MM.1S (cell line): Measurements from ENCODE around the gene MYO1E.

ENCODE experiments used
- DNase-seq: peaks from one replicate; pipeline ENCODE4 v3.0.0-alpha.2; 2015
- H2AFZ ChIP-seq: fragments of 300-600 bp; sonication (generic); 2 replicates; pipeline ENCODE4 v1.6.0; 2016; ENCODE audit warnings: antibody characterized with exemption, low read length
- H3F3A ChIP-seq: fragments of 300-600 bp; sonication (generic); 2 replicates; pipeline ENCODE4 v1.6.1; 2016; ENCODE audit warnings: mild to moderate bottlenecking, antibody characterized with exemption, low read length, moderate library complexity, mixed read lengths; ENCODE audit not compliant: insufficient read depth
- H3K27ac ChIP-seq: fragments of 300-600 bp; sonication (generic); 2 replicates; pipeline ENCODE4 v1.5.1; 2016; ENCODE audit warnings: mild to moderate bottlenecking, low read length
- H3K27me3 ChIP-seq: fragments of 300-600 bp; sonication (generic); replicated peaks from 2 replicates; pipeline ENCODE4 v1.6.0; 2016; ENCODE audit warnings: low read length; ENCODE audit not compliant: insufficient read depth
- H3K36me3 ChIP-seq: fragments of 300-600 bp; sonication (generic); replicated peaks from 2 replicates; pipeline ENCODE4 v1.6.1; 2016; ENCODE audit warnings: mild to moderate bottlenecking, low read length, mixed read lengths; ENCODE audit not compliant: insufficient read depth
- H3K4me1 ChIP-seq: fragments of 300-600 bp; sonication (generic); 2 replicates; pipeline ENCODE4 v1.6.1; 2016; ENCODE audit warnings: low read length, mixed read lengths
- H3K4me2 ChIP-seq: fragments of 300-600 bp; sonication (generic); 2 replicates; pipeline ENCODE4 v1.6.0; 2016; ENCODE audit warnings: low read depth, low read length
- H3K4me3 ChIP-seq: fragments of 300-600 bp; sonication (generic); 2 replicates; pipeline ENCODE4 v1.5.1; 2016; ENCODE audit warnings: low read length, mixed read lengths
- H3K79me2 ChIP-seq: fragments of 300-600 bp; sonication (generic); 2 replicates; pipeline ENCODE4 v1.6.1; 2016; ENCODE audit warnings: mixed run types, low read length, mixed read lengths
- H3K9ac ChIP-seq: fragments of 300-600 bp; sonication (generic); 2 replicates; pipeline ENCODE4 v1.6.1; 2016; ENCODE audit warnings: low read length, mixed read lengths
- H3K9me2 ChIP-seq: fragments of 300-600 bp; sonication (generic); replicated peaks from 2 replicates; pipeline ENCODE4 v1.6.1; 2016; ENCODE audit warnings: mild to moderate bottlenecking, low read length, mixed read lengths; ENCODE audit not compliant: insufficient read depth
- H3K9me3 ChIP-seq: fragments of 300-600 bp; sonication (generic); replicated peaks from 2 replicates; pipeline ENCODE4 v1.6.1; 2016; ENCODE audit warnings: mild to moderate bottlenecking, low read length, mixed read lengths; ENCODE audit not compliant: insufficient read depth
- H4K20me1 ChIP-seq: fragments of 300-600 bp; sonication (generic); 2 replicates; pipeline ENCODE4 v1.6.1; 2016; ENCODE audit warnings: mild to moderate bottlenecking, low read length, moderate library complexity, mixed read lengths; ENCODE audit not compliant: insufficient read depth
- EZH2 ChIP-seq: fragments of 300-600 bp; sonication (generic); optimal IDR thresholded peaks from 2 replicates; pipeline ENCODE3; 2017; ENCODE audit warnings: low read depth, mild to moderate bottlenecking, antibody characterized with exemption, low read length, mixed read lengths
- EZH2phosphoT487 ChIP-seq: fragments of 300-600 bp; sonication (generic); IDR thresholded peaks from 2 replicates; pipeline ENCODE4 v1.6.1; 2018; ENCODE audit warnings: antibody characterized with exemption, low read length
- TF ChIP-seq, protein P1 (sequence below): fragments of 300-600 bp; sonication (generic); IDR thresholded peaks from 2 replicates; pipeline ENCODE4 v1.5.1; 2016; ENCODE audit warnings: antibody characterized with exemption, low read length, mixed read lengths

MYO1E gene

DNA sequence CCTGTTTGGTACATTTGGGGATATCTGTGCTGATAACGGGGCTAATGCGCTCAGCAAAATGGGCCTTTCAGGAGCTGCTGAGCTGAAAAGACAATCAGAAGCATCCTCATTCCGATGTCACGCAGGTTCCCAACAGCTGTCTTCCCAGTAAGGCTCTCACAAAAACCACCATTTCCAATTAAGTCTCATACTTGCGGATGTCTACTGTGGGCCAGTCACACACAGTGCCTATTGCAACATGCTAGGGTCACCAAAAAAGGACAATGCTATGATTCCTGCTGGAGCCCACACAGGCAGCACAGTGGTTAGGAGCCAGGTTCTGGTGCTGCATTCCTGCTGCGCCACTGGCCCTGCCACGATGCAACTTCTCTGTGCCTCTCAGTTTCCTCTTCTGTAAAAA lies 182.4 kb downstream of the MYO1E start:
- no peak overlapping the region for H3K27ac ChIP-seq
- no peaks in the 10 kb centered on the region for H3K36me3 ChIP-seq
- no peak for TF ChIP-seq EZH2phosphoT487
- TF ChIP-seq, protein P1, sequence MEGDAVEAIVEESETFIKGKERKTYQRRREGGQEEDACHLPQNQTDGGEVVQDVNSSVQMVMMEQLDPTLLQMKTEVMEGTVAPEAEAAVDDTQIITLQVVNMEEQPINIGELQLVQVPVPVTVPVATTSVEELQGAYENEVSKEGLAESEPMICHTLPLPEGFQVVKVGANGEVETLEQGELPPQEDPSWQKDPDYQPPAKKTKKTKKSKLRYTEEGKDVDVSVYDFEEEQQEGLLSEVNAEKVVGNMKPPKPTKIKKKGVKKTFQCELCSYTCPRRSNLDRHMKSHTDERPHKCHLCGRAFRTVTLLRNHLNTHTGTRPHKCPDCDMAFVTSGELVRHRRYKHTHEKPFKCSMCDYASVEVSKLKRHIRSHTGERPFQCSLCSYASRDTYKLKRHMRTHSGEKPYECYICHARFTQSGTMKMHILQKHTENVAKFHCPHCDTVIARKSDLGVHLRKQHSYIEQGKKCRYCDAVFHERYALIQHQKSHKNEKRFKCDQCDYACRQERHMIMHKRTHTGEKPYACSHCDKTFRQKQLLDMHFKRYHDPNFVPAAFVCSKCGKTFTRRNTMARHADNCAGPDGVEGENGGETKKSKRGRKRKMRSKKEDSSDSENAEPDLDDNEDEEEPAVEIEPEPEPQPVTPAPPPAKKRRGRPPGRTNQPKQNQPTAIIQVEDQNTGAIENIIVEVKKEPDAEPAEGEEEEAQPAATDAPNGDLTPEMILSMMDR, result no peak
- no peak for TF ChIP-seq EZH2

DNA sequence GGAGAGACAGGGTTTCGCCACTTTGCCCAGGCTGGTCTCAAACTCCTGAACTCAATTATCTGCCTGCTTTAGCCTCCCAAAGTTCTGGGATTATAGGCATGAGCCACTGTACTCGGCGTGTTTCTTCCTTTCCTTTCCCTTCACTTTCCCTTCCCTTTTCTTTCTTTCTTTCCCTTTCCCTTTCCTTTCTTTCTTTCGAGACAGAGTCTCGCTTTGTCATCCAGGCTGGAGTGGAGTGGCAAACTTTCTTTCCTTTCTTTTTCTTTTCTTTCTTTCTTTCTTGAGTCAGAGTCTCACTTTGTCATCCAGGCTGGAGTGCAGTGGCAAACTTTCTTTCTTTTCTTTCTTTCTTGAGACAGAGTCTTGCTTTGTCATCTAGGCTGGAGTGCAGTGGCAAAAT lies 183.4 kb downstream of the MYO1E start:
- H3K4me1 ChIP-seq, result no peaks in the 10 kb centered on the region
- H3K9me2 ChIP-seq, result no peaks in the 10 kb centered on the region
- no peaks in the 10 kb centered on the region for H4K20me1 ChIP-seq
- no peak overlapping the region for H3K9ac ChIP-seq
- H3F3A ChIP-seq, result no peaks in the 10 kb centered on the region
- H3K4me3 ChIP-seq, result no peak overlapping the region
- H3K27ac ChIP-seq, result no peak overlapping the region
- no peaks in the 10 kb centered on the region for H3K27me3 ChIP-seq
- DNase-seq, result no peak
- no peaks in the 10 kb centered on the region for H3K79me2 ChIP-seq
- TF ChIP-seq EZH2, result no peak
- no peak for TF ChIP-seq EZH2phosphoT487
- TF ChIP-seq, protein P1, result no peak
- no peaks in the 10 kb centered on the region for H3K36me3 ChIP-seq
- H3K9me3 ChIP-seq, result no peaks in the 10 kb centered on the region
- H2AFZ ChIP-seq, result no peak overlapping the region
- no peak overlapping the region for H3K4me2 ChIP-seq

More for the DNA sequence above, 182.4 kb downstream of the MYO1E start:
- Histone ChIP-seq H3K4me2 (no peak overlapping the region), H3K4me1 (no peaks in the 10 kb centered on the region), H4K20me1 (no peaks in the 10 kb centered on the region), H3K27me3 (no peaks in the 10 kb centered on the region), H3K9ac (no peak overlapping the region), H3K79me2 (no peaks in the 10 kb centered on the region), H3K9me2 (no peaks in the 10 kb centered on the region), H3F3A (no peaks in the 10 kb centered on the region), H2AFZ (no peak overlapping the region), H3K4me3 (no peak overlapping the region), H3K9me3 (no peaks in the 10 kb centered on the region)
- DNase-seq, result no peak

DNA sequence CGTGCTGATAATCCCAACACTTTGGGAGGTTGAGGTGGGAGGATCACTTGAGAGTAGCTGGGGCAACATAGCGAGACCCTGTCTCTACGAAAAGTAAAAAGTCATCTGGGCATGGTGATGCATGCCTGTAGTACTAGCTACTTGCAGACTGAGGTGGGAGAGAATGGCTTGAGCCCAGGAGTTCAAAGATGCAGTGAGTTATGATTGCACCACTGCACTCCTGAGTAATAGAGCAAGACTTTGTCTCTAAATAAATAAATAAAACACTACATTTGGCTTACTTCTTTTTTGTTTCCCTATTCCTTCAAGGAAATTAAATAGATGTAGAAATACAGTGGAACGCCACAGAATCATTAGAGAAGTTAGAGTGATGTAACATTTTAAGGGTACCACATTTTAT lies 186.2 kb downstream of the MYO1E start:
- H2AFZ ChIP-seq, result no peak overlapping the region
- H3K4me3 ChIP-seq, result no peak overlapping the region
- H3K9me3 ChIP-seq, result no peaks in the 10 kb centered on the region
- H3K36me3 ChIP-seq, result no peaks in the 10 kb centered on the region
- H4K20me1 ChIP-seq, result no peaks in the 10 kb centered on the region
- no peaks in the 10 kb centered on the region for H3K27me3 ChIP-seq
- TF ChIP-seq EZH2, result no peak
- TF ChIP-seq, protein P1, result no peak
- TF ChIP-seq EZH2phosphoT487, result no peak
- H3K4me2 ChIP-seq, result no peak overlapping the region
- H3K4me1 ChIP-seq, result no peaks in the 10 kb centered on the region
- H3F3A ChIP-seq, result no peaks in the 10 kb centered on the region
- H3K9me2 ChIP-seq, result no peaks in the 10 kb centered on the region
- no peak overlapping the region for H3K27ac ChIP-seq
- no peaks in the 10 kb centered on the region for H3K79me2 ChIP-seq
- no peak overlapping the region for H3K9ac ChIP-seq
- DNase-seq, result no peak
